GM21367 (cell line): ENCODE data around the gene TNS3.

Experiments
- ATAC-seq: cut with Tn5 transposase; IDR thresholded peaks from one replicate; pipeline ENCODE4 v1.9.1; 2021; ENCODE audit not compliant: unreplicated experiment

Gene TNS3

GRCh38 chr7:47335557-47336471, 246.1 kb downstream of the TNS3 start:
- ATAC-seq: no peak

GRCh38 chr7:47335071-47335470, 246.8 kb downstream of the TNS3 start:
- ATAC-seq: no peak

- no peak for ATAC-seq
Observed at GRCh38 chr7:47333959-47334358, 248.0 kb downstream of the TNS3 start.

GRCh38 chr7:47333554-47333887, 248.4 kb downstream of the TNS3 start:
- ATAC-seq: no peak

- ATAC-seq: no peak
Observed at GRCh38 chr7:47332681-47333553, 249.0 kb downstream of the TNS3 start.

- ATAC-seq: no peak
Observed at GRCh38 chr7:47332213-47332612, 249.7 kb downstream of the TNS3 start.

- no peak for ATAC-seq
Observed at GRCh38 chr7:47331179-47331565, 250.7 kb downstream of the TNS3 start.

- ATAC-seq: no peak
Observed at GRCh38 chr7:47330561-47331178, 251.2 kb downstream of the TNS3 start.

GRCh38 chr7:47330026-47330425, 251.9 kb downstream of the TNS3 start:
- ATAC-seq: no peak

- ATAC-seq: no peak
Observed at GRCh38 chr7:47329320-47329926, 252.5 kb downstream of the TNS3 start.

- no peak for ATAC-seq
Observed at GRCh38 chr7:47328392-47329319, 253.3 kb downstream of the TNS3 start.

GRCh38 chr7:47327698-47328391, 254.1 kb downstream of the TNS3 start:
- ATAC-seq: no peak

GRCh38 chr7:47327346-47327697, 254.6 kb downstream of the TNS3 start:
- ATAC-seq: no peak

GRCh38 chr7:47326808-47327207, 255.1 kb downstream of the TNS3 start:
- no peak for ATAC-seq

GRCh38 chr7:47326220-47326619, 255.7 kb downstream of the TNS3 start:
- ATAC-seq: no peak

- no peak for ATAC-seq
Observed at GRCh38 chr7:47325337-47325736, 256.6 kb downstream of the TNS3 start.

GRCh38 chr7:47323904-47324303, 258.0 kb downstream of the TNS3 start:
- ATAC-seq: no peak

- no peak for ATAC-seq
Observed at GRCh38 chr7:47322731-47323130, 259.2 kb downstream of the TNS3 start.

- no peak for ATAC-seq
Observed at GRCh38 chr7:47320296-47320695, 261.6 kb downstream of the TNS3 start.
